Measurements from ENCODE around the gene METAP1D. TPM values are rescaled to one million over a fixed set of nuclear protein-coding genes. Genes with fewer than 3 reads are reported as not detected.

METAP1D gene
- total RNA-seq, 1 experiment from 2014 or later: 4.7 TPM

- Mint-ChIP-seq H3K27ac (no peak overlapping the region), H3K9me3 (no peaks in the 10 kb centered on the region), H3K36me3 (no peaks in the 10 kb centered on the region), H3K4me1 (peaks cover 28% of the 10 kb centered on the region), H3K4me3 (peak overlapping the region; percentile 58), H3K27me3 (ENCODE audit: low read depth) (peaks cover 70% of the 10 kb centered on the region)
- ChIA-PET CTCF (interaction anchor here (0.9 to 6.4 kb wide), 3 partner anchors 17 to 536 kb away, joined by 3 to 56 read pairs (median 4); partner anchors contain the start of gene DLX1), POLR2A (no interaction called here)
- peak; percentile 36 for DNase-seq (ENCODE audit: low spot score)
- ATAC-seq: peak; percentile 33
- no peak for TF ChIP-seq HMGXB4 (CRISPR knock-in tag; IDR thresholded peaks at IDR 0.05)
- TF ChIP-seq PRDM15 (CRISPR knock-in tag; IDR thresholded peaks at IDR 0.05): no peak
- TF ChIP-seq ZNF416 (CRISPR knock-in tag; IDR thresholded peaks at IDR 0.05): no peak
- no peak for TF ChIP-seq OVOL2 (CRISPR knock-in tag; IDR thresholded peaks at IDR 0.05; ENCODE audit: borderline replicate concordance)
- no peak for TF ChIP-seq CREM (CRISPR knock-in tag; IDR thresholded peaks at IDR 0.05)
- no peak for TF ChIP-seq ATF2 (CRISPR knock-in tag; IDR thresholded peaks at IDR 0.05; ENCODE audit: borderline replicate concordance, low read depth)
These were observed 110.4 kb downstream of the METAP1D start for GRCh38 chr2:172109988-172110811.

- DNase-seq (ENCODE audit: low spot score): no peak
These were observed 113.9 kb downstream of the METAP1D start for GRCh38 chr2:172113617-172114016.

More at GRCh38 chr2:172113617-172114016, 113.9 kb downstream of the METAP1D start:
- no peaks in the 10 kb centered on the region for H3K36me3 Mint-ChIP-seq
- H3K27ac Mint-ChIP-seq: no peak overlapping the region
- ChIA-PET POLR2A (interaction anchor here (0.7 kb wide), 1 partner anchor 427 kb away, joined by 4 read pairs; the partner anchor contains the start of gene DYNC1I2), CTCF (interaction anchor here (0.5 to 5.0 kb wide), 30 partner anchors 8 to 572 kb away, joined by 3 to 67 read pairs (median 4); partner anchors contain the start of genes DLX1, DLX2, HAT1 and SLC25A12)
- TF ChIP-seq NR1H2 (CRISPR knock-in tag; IDR thresholded peaks at IDR 0.05): no peak
- TF ChIP-seq GABPB1 (CRISPR knock-in tag; IDR thresholded peaks at IDR 0.05): no peak
- no peak for TF ChIP-seq NR2C2 (CRISPR knock-in tag; IDR thresholded peaks at IDR 0.05)
- TF ChIP-seq ERG (CRISPR knock-in tag; IDR thresholded peaks at IDR 0.05): no peak
- TF ChIP-seq ATF2 (CRISPR knock-in tag; IDR thresholded peaks at IDR 0.05; ENCODE audit: borderline replicate concordance, low read depth): no peak
- no peak for TF ChIP-seq ZNF423 (CRISPR knock-in tag; IDR thresholded peaks at IDR 0.05)
- TF ChIP-seq MYBL2 (CRISPR knock-in tag; IDR thresholded peaks at IDR 0.05): no peak
- TF ChIP-seq PREB (CRISPR knock-in tag; IDR thresholded peaks at IDR 0.05; ENCODE audit: borderline replicate concordance): no peak
- TF ChIP-seq CTCF (IDR thresholded peaks at IDR 0.05): 0 out of 2 replicates have a peak, but pooled peaks have one; percentile 27
- H3K4me3 Mint-ChIP-seq: no peak overlapping the region
- H3K4me1 Mint-ChIP-seq: peaks cover 10% of the 10 kb centered on the region
- peaks cover 36% of the 10 kb centered on the region for H3K27me3 Mint-ChIP-seq (ENCODE audit: low read depth)
- no peaks in the 10 kb centered on the region for H3K9me3 Mint-ChIP-seq
- peak; percentile 42 for ATAC-seq

All from WTC11 (cell line).